ENCODE data around the gene GOLGA3. TPM values are rescaled to one million over a fixed set of nuclear protein-coding genes. Genes with fewer than 3 reads are reported as not detected.

Gene GOLGA3
- total and polyA plus RNA-seq, 4 donors = 5.0 to 43.0 (median 15.8) TPM

DNA sequence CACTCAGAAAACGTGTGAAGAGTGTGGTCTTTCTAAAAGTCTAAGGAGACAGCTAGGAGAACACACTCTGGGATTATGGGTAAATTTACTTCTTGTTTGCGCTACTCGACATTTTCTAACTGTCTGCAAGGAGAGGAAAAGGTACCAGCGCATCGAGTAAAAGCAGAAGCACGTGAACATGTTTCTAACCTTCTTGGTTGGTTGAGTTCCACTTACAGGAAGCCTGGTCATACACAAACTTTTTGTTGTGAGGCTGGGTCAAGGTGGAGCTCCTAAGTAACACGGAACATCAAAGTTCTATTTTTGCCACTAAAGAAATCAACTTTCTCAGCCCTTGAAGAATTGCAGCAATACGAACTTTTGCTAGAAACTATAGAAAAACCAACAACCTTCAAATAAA is 87.0 kb downstream of the GOLGA3 start (continued):
- TF ChIP-seq, protein P1, sequence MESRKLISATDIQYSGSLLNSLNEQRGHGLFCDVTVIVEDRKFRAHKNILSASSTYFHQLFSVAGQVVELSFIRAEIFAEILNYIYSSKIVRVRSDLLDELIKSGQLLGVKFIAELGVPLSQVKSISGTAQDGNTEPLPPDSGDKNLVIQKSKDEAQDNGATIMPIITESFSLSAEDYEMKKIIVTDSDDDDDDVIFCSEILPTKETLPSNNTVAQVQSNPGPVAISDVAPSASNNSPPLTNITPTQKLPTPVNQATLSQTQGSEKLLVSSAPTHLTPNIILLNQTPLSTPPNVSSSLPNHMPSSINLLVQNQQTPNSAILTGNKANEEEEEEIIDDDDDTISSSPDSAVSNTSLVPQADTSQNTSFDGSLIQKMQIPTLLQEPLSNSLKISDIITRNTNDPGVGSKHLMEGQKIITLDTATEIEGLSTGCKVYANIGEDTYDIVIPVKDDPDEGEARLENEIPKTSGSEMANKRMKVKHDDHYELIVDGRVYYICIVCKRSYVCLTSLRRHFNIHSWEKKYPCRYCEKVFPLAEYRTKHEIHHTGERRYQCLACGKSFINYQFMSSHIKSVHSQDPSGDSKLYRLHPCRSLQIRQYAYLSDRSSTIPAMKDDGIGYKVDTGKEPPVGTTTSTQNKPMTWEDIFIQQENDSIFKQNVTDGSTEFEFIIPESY (IDR thresholded peaks at IDR 0.05) = no peak

DNA sequence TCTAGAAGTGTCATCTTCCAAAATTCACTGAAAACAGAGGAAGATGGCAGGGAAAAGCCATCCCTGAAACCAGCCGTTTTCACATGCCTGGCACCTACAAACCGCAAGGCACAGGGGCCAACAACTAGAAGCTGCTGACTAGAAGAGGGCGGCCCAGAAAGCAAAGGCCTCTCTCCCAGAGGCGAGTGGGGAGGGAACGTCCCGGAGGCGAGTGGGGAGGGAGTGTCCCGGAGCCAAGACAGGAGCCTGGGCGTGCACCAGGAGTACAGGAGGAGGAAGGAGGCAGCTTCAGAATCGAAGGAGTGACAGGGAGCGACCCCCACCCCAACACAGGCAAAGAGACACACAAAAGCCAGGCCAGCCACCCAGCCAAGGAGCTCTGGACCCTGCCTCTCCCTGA is 88.0 kb downstream of the GOLGA3 start:
- Histone ChIP-seq H3K4me3 (ENCODE audit: low read depth in 1 of 3, low read length in 3 of 3) (no peak overlapping the region), H3K27ac (ENCODE audit: low read depth in 1 of 2, low read length in 2 of 2) (no peak overlapping the region), H3K4me1 (ENCODE audit: control insufficient read depth in 4 of 4, insufficient read depth in 4 of 4, low read length in 3 of 4) (no peaks in the 10 kb centered on the region), H3K9ac (ENCODE audit: low read depth in 1 of 2, low read length in 2 of 2) (no peak overlapping the region), H3K9me3 (ENCODE audit: control insufficient read depth in 4 of 4, low read length in 3 of 4) (no peaks in the 10 kb centered on the region), H3K27me3 (ENCODE audit: control insufficient read depth in 4 of 4, insufficient read depth in 4 of 4, low read length in 3 of 4) (no peaks in the 10 kb centered on the region), H3K36me3 (ENCODE audit: control insufficient read depth in 4 of 4, insufficient read depth in 3 of 4, low read depth in 1 of 4, low read length in 3 of 4) (peaks cover 13 to 80% (median 52%) of the 10 kb centered on the region in 4 donors)
- no peak for DNase-seq (ENCODE audit: low spot score)
- no peak for TF ChIP-seq RXRA (IDR thresholded peaks at IDR 0.05)
- TF ChIP-seq, protein P2, sequence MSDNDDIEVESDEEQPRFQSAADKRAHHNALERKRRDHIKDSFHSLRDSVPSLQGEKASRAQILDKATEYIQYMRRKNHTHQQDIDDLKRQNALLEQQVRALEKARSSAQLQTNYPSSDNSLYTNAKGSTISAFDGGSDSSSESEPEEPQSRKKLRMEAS (IDR thresholded peaks at IDR 0.05) = no peak
- TF ChIP-seq JUND (IDR thresholded peaks at IDR 0.05) = no peak
- TF ChIP-seq ATF3 (IDR thresholded peaks at IDR 0.05) = no peak
- TF ChIP-seq TAF1 (conservative IDR thresholded peaks at IDR 0.05) = no peak
- no peak for TF ChIP-seq YY1 (IDR thresholded peaks at IDR 0.05)
- no peak for TF ChIP-seq SP1 (IDR thresholded peaks at IDR 0.05)
- no peak for TF ChIP-seq CTCF (IDR thresholded peaks at IDR 0.05; ENCODE audit: low read depth, low read length, missing input control)
- TF ChIP-seq NR2F2 (IDR thresholded peaks at IDR 0.05) = no peak
- TF ChIP-seq EGR1 (IDR thresholded peaks at IDR 0.05; ENCODE audit: low read depth in 2 of 2) = no peak
- TF ChIP-seq, protein P3, sequence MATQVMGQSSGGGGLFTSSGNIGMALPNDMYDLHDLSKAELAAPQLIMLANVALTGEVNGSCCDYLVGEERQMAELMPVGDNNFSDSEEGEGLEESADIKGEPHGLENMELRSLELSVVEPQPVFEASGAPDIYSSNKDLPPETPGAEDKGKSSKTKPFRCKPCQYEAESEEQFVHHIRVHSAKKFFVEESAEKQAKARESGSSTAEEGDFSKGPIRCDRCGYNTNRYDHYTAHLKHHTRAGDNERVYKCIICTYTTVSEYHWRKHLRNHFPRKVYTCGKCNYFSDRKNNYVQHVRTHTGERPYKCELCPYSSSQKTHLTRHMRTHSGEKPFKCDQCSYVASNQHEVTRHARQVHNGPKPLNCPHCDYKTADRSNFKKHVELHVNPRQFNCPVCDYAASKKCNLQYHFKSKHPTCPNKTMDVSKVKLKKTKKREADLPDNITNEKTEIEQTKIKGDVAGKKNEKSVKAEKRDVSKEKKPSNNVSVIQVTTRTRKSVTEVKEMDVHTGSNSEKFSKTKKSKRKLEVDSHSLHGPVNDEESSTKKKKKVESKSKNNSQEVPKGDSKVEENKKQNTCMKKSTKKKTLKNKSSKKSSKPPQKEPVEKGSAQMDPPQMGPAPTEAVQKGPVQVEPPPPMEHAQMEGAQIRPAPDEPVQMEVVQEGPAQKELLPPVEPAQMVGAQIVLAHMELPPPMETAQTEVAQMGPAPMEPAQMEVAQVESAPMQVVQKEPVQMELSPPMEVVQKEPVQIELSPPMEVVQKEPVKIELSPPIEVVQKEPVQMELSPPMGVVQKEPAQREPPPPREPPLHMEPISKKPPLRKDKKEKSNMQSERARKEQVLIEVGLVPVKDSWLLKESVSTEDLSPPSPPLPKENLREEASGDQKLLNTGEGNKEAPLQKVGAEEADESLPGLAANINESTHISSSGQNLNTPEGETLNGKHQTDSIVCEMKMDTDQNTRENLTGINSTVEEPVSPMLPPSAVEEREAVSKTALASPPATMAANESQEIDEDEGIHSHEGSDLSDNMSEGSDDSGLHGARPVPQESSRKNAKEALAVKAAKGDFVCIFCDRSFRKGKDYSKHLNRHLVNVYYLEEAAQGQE (IDR thresholded peaks at IDR 0.05) = no peak
- no peak for TF ChIP-seq HNF4A (conservative IDR thresholded peaks at IDR 0.05)
- TF ChIP-seq FOXA1 (IDR thresholded peaks at IDR 0.05) = no peak
- no peak for TF ChIP-seq HNF4G (IDR thresholded peaks at IDR 0.05)
- TF ChIP-seq, protein P1 (IDR thresholded peaks at IDR 0.05) = no peak
- TF ChIP-seq FOXA2 (IDR thresholded peaks at IDR 0.05) = no peak
- no peak for TF ChIP-seq RAD21 (IDR thresholded peaks at IDR 0.05)
- TF ChIP-seq GABPA (IDR thresholded peaks at IDR 0.05 in 1 of 2, conservative IDR thresholded peaks at IDR 0.05 in 1 of 2) = no peak
- WGBS = 93% methylated on average over 11 of the region's 11 CpGs
